ENCODE measurements around the gene CCDC83. TPM values are rescaled to one million over a fixed set of nuclear protein-coding genes. Genes with fewer than 3 reads are reported as not detected.

The CCDC83 gene
- total and polyA plus RNA-seq, 2 donors (not counting 3 experiments of a cell fraction or from before 2014, with no cell fraction given): not detected

- no peak for DNase-seq (ENCODE audit: low read depth, low spot score)
- intact Hi-C loops (cut with micrococcal nuclease): no loop called here
- BruUV-seq (replicated peaks): no TSS peak
Measured at GRCh38 chr11:85815186-85815931, 39.8 kb upstream of the CCDC83 start.

More at GRCh38 chr11:85815186-85815931, 39.8 kb upstream of the CCDC83 start:
- ChIA-PET POLR2A (no interaction called here), CTCF (interaction anchor here (1.0 to 1.4 kb wide), 4 partner anchors 10 to 122 kb away, joined by 3 to 6 read pairs (median 4); partner anchors contain the start of gene CCDC83)
- H3K36me3 ChIP-seq (ENCODE audit: control insufficient read depth in 2 of 2, extremely low read depth in 1 of 2, insufficient read depth in 2 of 2, low read length in 2 of 2): no peaks in the 10 kb centered on the region
- no peak overlapping the region for H3K4me2 ChIP-seq (ENCODE audit: insufficient read depth, low read length)
- no peaks in the 10 kb centered on the region for H3K9me1 ChIP-seq (replicated peaks; ENCODE audit: control insufficient read depth, extremely low read depth, insufficient read depth, low read length)
- H2AFZ ChIP-seq (ENCODE audit: low read depth, low read length): no peak overlapping the region
- H3K27ac ChIP-seq (ENCODE audit: insufficient read depth, low read depth, low read length): no peak overlapping the region
- H3K79me2 ChIP-seq (ENCODE audit: control insufficient read depth, insufficient read depth, low read length): no peaks in the 10 kb centered on the region
- H3K9me3 ChIP-seq (replicated peaks; ENCODE audit: control insufficient read depth, insufficient read depth, low read length): no peaks in the 10 kb centered on the region
- TF ChIP-seq POLR2A (IDR thresholded peaks at IDR 0.05; ENCODE audit: low read depth, low read length) (no peak), CTCF (IDR thresholded peaks at IDR 0.05; ENCODE audit: extremely low read depth in 1 of 2, insufficient read depth in 1 of 2, low read depth in 1 of 2, low read length in 2 of 2) (no peak), POLR2AphosphoS5 (IDR thresholded peaks at IDR 0.05; ENCODE audit: insufficient read depth, low read depth, low read length) (no peak), GATA2 (IDR thresholded peaks at IDR 0.05; ENCODE audit: insufficient read depth, insufficient read length, low read depth, low read length) (no peak), EZH2 (IDR thresholded peaks at IDR 0.05; ENCODE audit: borderline replicate concordance, low read depth, low read length, severe bottlenecking) (no peak), JUN (IDR thresholded peaks at IDR 0.05; ENCODE audit: borderline replicate concordance, insufficient read depth, insufficient read length, low read depth) (no peak), MAX (IDR thresholded peaks at IDR 0.05; ENCODE audit: insufficient read depth, insufficient read length) (no peak), FOS (IDR thresholded peaks at IDR 0.05; ENCODE audit: borderline replicate concordance, insufficient read depth, low read length) (no peak), MYC (IDR thresholded peaks at IDR 0.05; ENCODE audit: low read depth, low read length) (no peak)
- H3K4me1 ChIP-seq (ENCODE audit: control insufficient read depth, extremely low read depth, insufficient read depth, low read length): peaks cover 7% of the 10 kb centered on the region
- H3K4me3 ChIP-seq (replicated peaks in 1 of 3; ENCODE audit: insufficient read depth in 1 of 3, low read depth in 1 of 3, low read length in 3 of 3): no peak overlapping the region
- peaks cover 3% of the 10 kb centered on the region in 2 experiments for H3K27me3 ChIP-seq (ENCODE audit: control insufficient read depth in 2 of 2, insufficient read depth in 2 of 2, low read length in 2 of 2)
- dilution Hi-C loops (cut with MboI; ENCODE audit: extremely low pct_ligation_motif_present, low sequenced_read_pairs): no loop called here
- no peaks in the 10 kb centered on the region for H4K20me1 ChIP-seq (replicated peaks; ENCODE audit: control insufficient read depth, extremely low read depth, insufficient read depth, low read length)
- no peak overlapping the region for H3K9ac ChIP-seq (replicated peaks; ENCODE audit: extremely low read depth, insufficient read depth, low read length)
- FAIRE-seq: peak; percentile 18

All from endothelial cell of umbilical vein (primary cell).